Smooth muscle cell (in vitro differentiated cells): ENCODE measurements around the gene S100A8. TPM values are rescaled to one million over a fixed set of nuclear protein-coding genes. Genes with fewer than 3 reads are reported as not detected.

Source experiments
- DNase-seq: peaks from one replicate; lab custom pipeline; 2025; ENCODE audit not compliant: unreplicated experiment; lab: John Stamatoyannopoulos, UW
- H2AFZ ChIP-seq: fragments of 200-600 bp; sonication (generic); 2 replicates; pipeline ENCODE4 v1.6.0; 2016; ENCODE audit warnings: antibody characterized with exemption, low read depth, mild to moderate bottlenecking
- H3F3A ChIP-seq: fragments of 200-600 bp; sonication (generic); 2 replicates; pipeline ENCODE4 v1.6.0; 2017; ENCODE audit warnings: antibody characterized with exemption, low read depth
- H3K27ac ChIP-seq: fragments of 200-600 bp; sonication (generic); 2 replicates; pipeline ENCODE4 v1.5.1; 2016; ENCODE audit warnings: low read depth, mild to moderate bottlenecking
- H3K27me3 ChIP-seq: fragments of 200-600 bp; sonication (generic); 2 replicates; pipeline ENCODE4 v1.6.1; 2016; ENCODE audit warnings: low read depth, mild to moderate bottlenecking
- H3K36me3 ChIP-seq: fragments of 200-600 bp; sonication (generic); 2 replicates; pipeline ENCODE4 v1.5.1; 2016; ENCODE audit warnings: low read depth
- H3K4me1 ChIP-seq: fragments of 200-600 bp; sonication (generic); 2 replicates; pipeline ENCODE4 v1.5.1; 2016; ENCODE audit warnings: low read depth
- H3K4me2 ChIP-seq: fragments of 200-600 bp; sonication (generic); 2 replicates; pipeline ENCODE4 v1.6.0; 2016; ENCODE audit warnings: mild to moderate bottlenecking
- H3K4me3 ChIP-seq: fragments of 200-600 bp; sonication (generic); 2 replicates; pipeline ENCODE4 v1.5.1; 2016; ENCODE audit warnings: mild to moderate bottlenecking
- H3K79me2 ChIP-seq: fragments of 200-600 bp; sonication (generic); 2 replicates; pipeline ENCODE4 v1.6.0; 2016; ENCODE audit warnings: low read depth, mild to moderate bottlenecking
- H3K9ac ChIP-seq: fragments of 200-600 bp; sonication (generic); 2 replicates; pipeline ENCODE4 v1.6.0; 2016; ENCODE audit warnings: low read depth
- H3K9me3 ChIP-seq: fragments of 200-600 bp; sonication (generic); replicated peaks from 2 replicates; pipeline ENCODE4 v1.5.1; 2016; ENCODE audit warnings: low read depth
- H4K20me1 ChIP-seq: fragments of 200-600 bp; sonication (generic); 2 replicates; pipeline ENCODE4 v1.6.0; 2016; ENCODE audit warnings: low read depth
- WGBS: methylation state at CpG from one replicate; pipeline ENCODE4 v1.1.7; 2016; ENCODE audit warnings: low lambda C conversion rate; 5-methylcytosine and 5-hydroxymethylcytosine counted together
- polyA plus RNA-seq: library from polyadenylated mRNA; unstranded; fragments of >200 nt; fragmentation: Nextera tagmentation; extraction: Ambion mirVana; gene quantifications from 2 replicates; pipeline ENCODE4 v1.2.1, GENCODE V29; 2016
- total RNA-seq: library from RNA; depleted of rRNA; stranded (reverse); fragments of >200 nt; gene quantifications from 2 replicates; pipeline ENCODE4 v1.2.3, GENCODE V29; 2014
- TF ChIP-seq, protein P1 (sequence below): fragments of 200-600 bp; sonication (generic); IDR thresholded peaks from 2 replicates; pipeline ENCODE4 v1.5.1; 2017; ENCODE audit warnings: borderline replicate concordance, mild to moderate bottlenecking, antibody characterized with exemption; ENCODE audit not compliant: insufficient read depth, poor library complexity, severe bottlenecking

S100A8 gene
- total and polyA plus RNA-seq, 2 experiments from 2014 or later: 0.79 TPM; not detected in 1

DNA sequence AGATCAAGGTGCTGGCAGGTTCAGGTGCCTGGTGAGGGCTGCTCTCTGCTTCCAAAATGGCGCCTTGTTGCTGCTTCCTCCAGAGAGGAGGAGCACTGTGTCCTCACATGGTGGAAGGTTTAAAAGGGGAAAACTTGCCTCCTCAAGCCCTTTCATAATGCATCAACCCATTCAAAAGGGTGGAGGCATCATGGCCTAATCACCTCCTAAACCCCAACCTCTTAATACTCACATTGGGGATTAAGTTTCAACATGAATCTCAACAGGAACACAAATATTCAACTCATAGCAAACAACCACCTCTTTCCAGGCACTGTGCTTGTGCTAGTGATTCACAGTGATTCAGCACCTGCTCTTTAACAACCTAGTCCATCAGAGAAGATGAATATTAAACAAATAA, 19.6 kb downstream of the S100A8 start:
- Histone ChIP-seq H2AFZ (no peak overlapping the region), H3K9ac (no peak overlapping the region), H3K4me3 (no peak overlapping the region), H3K36me3 (no peaks in the 10 kb centered on the region), H3K4me1 (no peaks in the 10 kb centered on the region), H3K27ac (no peak overlapping the region), H3K79me2 (no peaks in the 10 kb centered on the region), H4K20me1 (no peaks in the 10 kb centered on the region), H3K27me3 (no peaks in the 10 kb centered on the region), H3K4me2 (no peak overlapping the region), H3F3A (no peaks in the 10 kb centered on the region), H3K9me3 (no peaks in the 10 kb centered on the region)
- no peak for DNase-seq
- TF ChIP-seq, protein P1, sequence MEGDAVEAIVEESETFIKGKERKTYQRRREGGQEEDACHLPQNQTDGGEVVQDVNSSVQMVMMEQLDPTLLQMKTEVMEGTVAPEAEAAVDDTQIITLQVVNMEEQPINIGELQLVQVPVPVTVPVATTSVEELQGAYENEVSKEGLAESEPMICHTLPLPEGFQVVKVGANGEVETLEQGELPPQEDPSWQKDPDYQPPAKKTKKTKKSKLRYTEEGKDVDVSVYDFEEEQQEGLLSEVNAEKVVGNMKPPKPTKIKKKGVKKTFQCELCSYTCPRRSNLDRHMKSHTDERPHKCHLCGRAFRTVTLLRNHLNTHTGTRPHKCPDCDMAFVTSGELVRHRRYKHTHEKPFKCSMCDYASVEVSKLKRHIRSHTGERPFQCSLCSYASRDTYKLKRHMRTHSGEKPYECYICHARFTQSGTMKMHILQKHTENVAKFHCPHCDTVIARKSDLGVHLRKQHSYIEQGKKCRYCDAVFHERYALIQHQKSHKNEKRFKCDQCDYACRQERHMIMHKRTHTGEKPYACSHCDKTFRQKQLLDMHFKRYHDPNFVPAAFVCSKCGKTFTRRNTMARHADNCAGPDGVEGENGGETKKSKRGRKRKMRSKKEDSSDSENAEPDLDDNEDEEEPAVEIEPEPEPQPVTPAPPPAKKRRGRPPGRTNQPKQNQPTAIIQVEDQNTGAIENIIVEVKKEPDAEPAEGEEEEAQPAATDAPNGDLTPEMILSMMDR: no peak
- WGBS: 81% methylated on average over 1 of the region's 1 CpG

DNA sequence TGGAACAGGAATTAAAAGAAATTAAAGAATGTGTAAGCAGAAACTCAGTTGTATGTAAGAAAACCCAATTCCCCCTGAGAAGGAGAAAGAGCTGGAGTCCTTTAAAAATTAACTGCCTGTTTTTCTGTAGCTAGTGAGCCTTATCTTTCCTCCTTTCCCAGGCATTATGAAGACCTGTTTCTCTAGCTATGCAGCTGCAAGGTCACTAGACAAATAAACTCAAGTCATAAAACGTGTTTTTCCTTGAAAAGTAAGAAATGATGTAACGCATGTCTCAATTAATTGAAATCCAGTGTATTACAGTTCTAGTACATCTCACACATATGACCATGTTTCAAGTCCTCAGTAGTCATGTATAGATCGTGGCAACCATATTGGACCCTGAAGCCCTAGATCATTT, 20.7 kb downstream of the S100A8 start:
- Histone ChIP-seq H3K27ac (no peak overlapping the region), H4K20me1 (no peaks in the 10 kb centered on the region), H3K36me3 (no peaks in the 10 kb centered on the region), H3F3A (no peaks in the 10 kb centered on the region), H2AFZ (no peak overlapping the region), H3K4me1 (no peaks in the 10 kb centered on the region), H3K27me3 (no peaks in the 10 kb centered on the region), H3K9ac (no peak overlapping the region), H3K4me2 (no peak overlapping the region), H3K9me3 (no peaks in the 10 kb centered on the region), H3K4me3 (no peak overlapping the region), H3K79me2 (no peaks in the 10 kb centered on the region)
- 80% methylated on average over 3 of the region's 3 CpGs for WGBS
- no peak for DNase-seq
- TF ChIP-seq, protein P1: no peak

DNA sequence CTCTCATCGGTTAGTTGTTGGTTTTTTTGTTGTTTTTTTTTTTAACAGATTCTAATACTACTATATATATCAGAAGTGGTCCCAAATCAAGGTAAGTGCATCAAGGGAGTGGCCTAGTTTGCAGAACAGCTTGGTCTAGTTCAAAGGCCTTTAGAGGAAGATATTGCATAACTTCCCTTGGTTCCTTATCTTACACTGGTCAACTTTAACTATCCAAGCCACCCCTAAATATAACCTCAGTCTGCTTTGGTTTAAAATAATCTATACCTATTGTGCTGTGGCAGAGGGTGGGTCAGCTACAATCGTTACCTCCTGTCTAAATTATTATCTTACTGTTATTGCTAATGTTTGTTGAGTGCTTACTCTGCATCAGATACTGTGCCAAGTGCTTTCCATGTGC, 22.4 kb downstream of the S100A8 start:
- 66% methylated on average over 2 of the region's 2 CpGs for WGBS
- TF ChIP-seq, protein P1: no peak

DNA sequence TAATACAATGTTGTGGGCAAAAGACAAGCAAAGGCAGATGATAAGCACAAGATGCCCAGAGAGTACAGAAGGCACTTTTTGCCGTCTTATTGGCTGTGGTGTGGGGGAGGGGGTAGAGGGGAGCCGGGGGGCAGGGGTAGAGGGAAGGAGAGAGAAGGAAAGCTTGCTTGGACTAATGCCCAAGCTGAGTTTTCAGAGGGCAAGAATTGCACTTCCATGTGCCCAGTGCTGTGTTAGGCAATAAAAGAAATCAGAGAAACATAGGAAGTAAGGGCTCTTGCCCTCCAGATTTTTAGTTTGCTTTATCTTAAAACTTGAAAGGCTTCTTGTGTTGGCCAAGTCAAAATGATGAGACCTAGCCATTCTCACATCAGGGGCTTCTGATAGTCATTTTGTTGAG, 23.8 kb downstream of the S100A8 start:
- Histone ChIP-seq H3K9me3 (no peaks in the 10 kb centered on the region), H3K27me3 (no peaks in the 10 kb centered on the region), H3K4me1 (no peaks in the 10 kb centered on the region), H3K36me3 (no peaks in the 10 kb centered on the region), H3K4me2 (no peak overlapping the region), H3K9ac (no peak overlapping the region), H3F3A (no peaks in the 10 kb centered on the region), H3K27ac (no peak overlapping the region), H3K4me3 (no peak overlapping the region), H4K20me1 (no peaks in the 10 kb centered on the region), H2AFZ (no peak overlapping the region), H3K79me2 (no peaks in the 10 kb centered on the region)
- TF ChIP-seq, protein P1: no peak
- DNase-seq: no peak
- 62% methylated on average over 2 of the region's 2 CpGs for WGBS

More for the DNA sequence above, 22.4 kb downstream of the S100A8 start:
- Histone ChIP-seq H3K27me3 (no peaks in the 10 kb centered on the region), H3K4me3 (no peak overlapping the region), H3K27ac (no peak overlapping the region), H3K4me1 (no peaks in the 10 kb centered on the region), H3K36me3 (no peaks in the 10 kb centered on the region), H3K9ac (no peak overlapping the region), H3F3A (no peaks in the 10 kb centered on the region), H3K9me3 (no peaks in the 10 kb centered on the region), H3K79me2 (no peaks in the 10 kb centered on the region), H4K20me1 (no peaks in the 10 kb centered on the region), H2AFZ (no peak overlapping the region), H3K4me2 (no peak overlapping the region)
- DNase-seq: no peak
